A549 (cell line): Measurements from ENCODE around the gene ADAMTS2. TPM values are rescaled to one million over a fixed set of nuclear protein-coding genes. Genes with fewer than 3 reads are reported as not detected.

Source experiments
- ATAC-seq, 2 experiments: fragments of 200-7000 bp in 1 of 2; fragments of >200 bp in 1 of 2; cut with Nextera tagmentation in 1 of 2; cut with Tn5 transposase in 1 of 2; 3 replicates each; pipeline versions ENCODE4 v1.8.0 to v1.9.1; 2018 to 2020; ENCODE audit warnings: mild to moderate bottlenecking in 1 of 2, moderate library complexity in 1 of 2
- CTCF ChIA-PET: fragments of 300-600 bp; sonication (Branson Sonifier 250); formaldehyde crosslinking; extraction: SDS; loops from one replicate; lab custom pipeline; 2021; ENCODE audit warnings: antibody characterized with exemption, inconsistent platforms; lab: Yijun Ruan, JAX
- POLR2A ChIA-PET: fragments of 350-600 bp; formaldehyde crosslinking; extraction: SDS; loops from one replicate; lab custom pipeline; 2021; ENCODE audit warnings: antibody characterized with exemption, inconsistent platforms; lab: Yijun Ruan, JAX
- DNase-seq, 2 experiments: peaks; one replicate each; pipeline versions ENCODE4 v3.0.0 to v3.0.0-alpha.2; 2011 to 2016; ENCODE audit warnings: low read depth in 1 of 2, low spot score in 1 of 2
- FAIRE-seq: peaks from 2 replicates; lab custom pipeline; 2011; peaks lifted over from hg19 to GRCh38; lab: Jason Lieb, UNC
- H3K27ac ChIP-seq, 2 experiments: fragments of >200 bp; sonication (Bioruptor Twin); formaldehyde crosslinking; 3 replicates each; pipeline ENCODE4 v1.5.1; 2016 to 2017
- H3K4me1 ChIP-seq: fragments of >200 bp; sonication (Bioruptor Twin); formaldehyde crosslinking; 3 replicates; pipeline ENCODE4 v1.6.1; 2016
- H3K4me2 ChIP-seq: fragments of >200 bp; sonication (Bioruptor Twin); formaldehyde crosslinking; 3 replicates; pipeline ENCODE4 v1.6.1; 2016
- H3K4me3 ChIP-seq: fragments of >200 bp; sonication (Bioruptor Twin); formaldehyde crosslinking; 3 replicates; pipeline ENCODE4 v1.5.1; 2016
- H3K9me3 ChIP-seq: fragments of >200 bp; sonication (Bioruptor Twin); formaldehyde crosslinking; 3 replicates; pipeline ENCODE4 v1.6.1; 2016
- BHLHE40 ChIP-seq: IDR thresholded peaks from 2 replicates; pipeline ENCODE4 v1.6.1; 2012; ENCODE audit warnings: low read depth, low read length, inconsistent platforms
- CBX2 ChIP-seq: fragments of 200-600 bp; sonication (generic); IDR thresholded peaks from 2 replicates; pipeline ENCODE4 v1.6.1; 2016; ENCODE audit warnings: low read depth, mild to moderate bottlenecking, borderline replicate concordance
- CBX8 ChIP-seq: fragments of 200-600 bp; sonication (generic); IDR thresholded peaks from 2 replicates; pipeline ENCODE4 v1.6.1; 2016
- CHD4 ChIP-seq: fragments of 200-600 bp; sonication (generic); IDR thresholded peaks from 2 replicates; pipeline ENCODE4 v1.6.1; 2016; ENCODE audit warnings: antibody characterized with exemption, mild to moderate bottlenecking, borderline replicate concordance
- E2F6 ChIP-seq: IDR thresholded peaks from 2 replicates; pipeline ENCODE4 v1.6.1; 2012; ENCODE audit warnings: low read depth, borderline replicate concordance
- EHF ChIP-seq: fragments of 250-450 bp; sonication (Bioruptor Pico); IDR thresholded peaks from 2 replicates; pipeline ENCODE4 v1.5.0; 2020; ENCODE audit warnings: mild to moderate bottlenecking
- HOXA7 ChIP-seq: fragments of 250-450 bp; sonication (Bioruptor Pico); IDR thresholded peaks from 2 replicates; pipeline ENCODE4 v1.5.0; 2020; ENCODE audit warnings: mild to moderate bottlenecking, moderate library complexity
- HOXB13 ChIP-seq: fragments of 250-450 bp; sonication (Bioruptor Pico); IDR thresholded peaks from 2 replicates; pipeline ENCODE4 v1.5.0; 2020; ENCODE audit warnings: low read depth, mild to moderate bottlenecking, moderate library complexity
- HOXB5 ChIP-seq: fragments of 250-450 bp; sonication (Bioruptor Pico); IDR thresholded peaks from 2 replicates; pipeline ENCODE4 v1.5.0; 2020; ENCODE audit warnings: mild to moderate bottlenecking, moderate library complexity
- JUN ChIP-seq, 2 experiments: fragments of >200 bp; sonication (Bioruptor Twin); formaldehyde crosslinking; IDR thresholded peaks; 2 replicates in 1 of 2; 3 replicates in 1 of 2; pipeline ENCODE4 v1.6.1; 2016 to 2017
- KDM1A ChIP-seq: fragments of 200-600 bp; sonication (generic); IDR thresholded peaks from 2 replicates; pipeline ENCODE4 v1.6.1; 2016; ENCODE audit warnings: low read depth, mild to moderate bottlenecking
- KDM5A ChIP-seq: fragments of 200-600 bp; sonication (generic); IDR thresholded peaks from 2 replicates; pipeline ENCODE4 v1.6.1; 2016; ENCODE audit warnings: antibody characterized with exemption, mild to moderate bottlenecking
- MAFK ChIP-seq: fragments of 450-650 bp; IDR thresholded peaks from 2 replicates; pipeline ENCODE4 v1.6.1; 2014; ENCODE audit not compliant: partially characterized antibody
- MAZ ChIP-seq: fragments of 150-350 bp; IDR thresholded peaks from 2 replicates; pipeline ENCODE4 v1.6.1; 2014; ENCODE audit warnings: antibody characterized with exemption, low read depth, low read length, borderline replicate concordance
- MYC ChIP-seq: IDR thresholded peaks from 2 replicates; pipeline ENCODE4 v1.6.1; 2012; ENCODE audit warnings: mild to moderate bottlenecking, inconsistent platforms, low read length, improper control_type of control experiment, borderline replicate concordance
- NFE2L2 ChIP-seq: fragments of 150-350 bp; conservative IDR thresholded peaks from 2 replicates; pipeline ENCODE4 v1.6.1; 2014; ENCODE audit warnings: low read length
- NPAS2 ChIP-seq: fragments of 250-450 bp; sonication (Bioruptor Pico); IDR thresholded peaks from 2 replicates; pipeline ENCODE4 v1.8.0; 2022; ENCODE audit warnings: mild to moderate bottlenecking, moderate library complexity, borderline replicate concordance
- RFX5 ChIP-seq: fragments of 450-650 bp; IDR thresholded peaks from 2 replicates; pipeline ENCODE4 v1.7.1; 2014; ENCODE audit warnings: antibody characterized with exemption, mild to moderate bottlenecking, moderate library complexity
- RNF2 ChIP-seq: fragments of 200-600 bp; sonication (generic); IDR thresholded peaks from 2 replicates; pipeline ENCODE4 v1.6.1; 2016; ENCODE audit warnings: low read depth, mild to moderate bottlenecking, antibody characterized with exemption, moderate library complexity, borderline replicate concordance
- ZC3H11A ChIP-seq: fragments of 450-650 bp; IDR thresholded peaks from 2 replicates; pipeline ENCODE4 v1.6.1; 2014; ENCODE audit warnings: antibody characterized with exemption, mild to moderate bottlenecking
- ZNF302 ChIP-seq: fragments of 250-450 bp; sonication (Bioruptor Pico); IDR thresholded peaks from 2 replicates; pipeline ENCODE4 v1.9.0; 2021; ENCODE audit warnings: inconsistent platforms, mild to moderate bottlenecking, moderate library complexity
- WGBS: methylation state at CpG from one replicate; pipeline ENCODE4 v1.1.6; 2017; ENCODE audit errors: missing lambda C conversion rate; 5-methylcytosine and 5-hydroxymethylcytosine counted together
- polyA plus RNA-seq, 4 experiments: library from polyadenylated mRNA; depleted of rRNA in 3 of 4; stranded (reverse); fragments of >200 nt; fragmentation: RNase III in 1 of 4; extraction: RNeasy Plus Mini Kit Qiagen cat#74134 plus additional on column Dnase treatment in 1 of 4; gene quantifications; 2 replicates in 3 of 4; 3 replicates in 1 of 4; pipeline ENCODE4 v1.2.3, GENCODE V29; 2011 to 2017
- TF ChIP-seq, protein P1 (sequence below): fragments of >200 bp; sonication (Bioruptor Twin); formaldehyde crosslinking; IDR thresholded peaks from 3 replicates; pipeline ENCODE4 v1.6.1; 2016
- TF ChIP-seq, protein P2 (sequence below): fragments of 250-450 bp; sonication (Bioruptor Pico); IDR thresholded peaks from 2 replicates; pipeline ENCODE4 v1.5.0; 2020; ENCODE audit warnings: low read depth, mild to moderate bottlenecking, moderate library complexity
- TF ChIP-seq, protein P3 (sequence below): IDR thresholded peaks from 2 replicates; pipeline ENCODE4 v1.6.1; 2012

ADAMTS2 gene
- polyA plus RNA-seq, 2 of the 4 experiments (the other 2 are of a cell fraction), result not detected

DNA sequence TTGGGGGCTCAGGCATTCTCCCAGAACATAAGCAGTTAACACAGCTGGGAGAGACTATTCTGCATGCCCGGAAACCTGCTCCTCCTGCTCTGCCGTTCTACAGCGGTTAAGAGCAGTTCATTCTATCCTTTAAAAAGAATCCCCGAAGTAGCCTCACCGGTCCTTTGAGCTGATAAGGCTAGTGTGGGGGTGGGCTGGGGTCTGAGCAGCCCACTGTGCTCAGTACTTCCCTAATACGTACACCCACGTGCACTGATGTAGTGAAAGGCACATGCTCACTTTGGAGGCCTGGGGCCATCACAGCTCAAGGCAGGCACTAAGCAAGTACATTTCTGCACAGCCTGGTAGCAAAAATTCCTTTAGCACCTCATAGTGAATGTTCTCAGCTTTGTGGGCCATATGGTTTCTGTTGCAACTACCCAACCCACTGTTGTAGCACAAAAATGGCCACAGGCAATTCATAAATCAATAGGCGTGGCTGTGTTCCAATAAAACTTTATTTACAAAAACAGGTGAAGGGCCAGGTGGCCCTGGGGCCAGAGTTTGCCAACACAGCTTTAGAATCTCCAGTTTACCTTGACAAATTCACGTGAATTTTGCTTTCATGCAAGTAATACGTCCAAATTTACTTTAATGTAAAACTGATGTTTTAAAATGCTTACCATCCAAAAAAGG lies 148.7 kb downstream of the ADAMTS2 start (continued):
- TF ChIP-seq, protein P1, sequence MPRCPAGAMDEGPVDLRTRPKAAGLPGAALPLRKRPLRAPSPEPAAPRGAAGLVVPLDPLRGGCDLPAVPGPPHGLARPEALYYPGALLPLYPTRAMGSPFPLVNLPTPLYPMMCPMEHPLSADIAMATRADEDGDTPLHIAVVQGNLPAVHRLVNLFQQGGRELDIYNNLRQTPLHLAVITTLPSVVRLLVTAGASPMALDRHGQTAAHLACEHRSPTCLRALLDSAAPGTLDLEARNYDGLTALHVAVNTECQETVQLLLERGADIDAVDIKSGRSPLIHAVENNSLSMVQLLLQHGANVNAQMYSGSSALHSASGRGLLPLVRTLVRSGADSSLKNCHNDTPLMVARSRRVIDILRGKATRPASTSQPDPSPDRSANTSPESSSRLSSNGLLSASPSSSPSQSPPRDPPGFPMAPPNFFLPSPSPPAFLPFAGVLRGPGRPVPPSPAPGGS, result no peak

DNA sequence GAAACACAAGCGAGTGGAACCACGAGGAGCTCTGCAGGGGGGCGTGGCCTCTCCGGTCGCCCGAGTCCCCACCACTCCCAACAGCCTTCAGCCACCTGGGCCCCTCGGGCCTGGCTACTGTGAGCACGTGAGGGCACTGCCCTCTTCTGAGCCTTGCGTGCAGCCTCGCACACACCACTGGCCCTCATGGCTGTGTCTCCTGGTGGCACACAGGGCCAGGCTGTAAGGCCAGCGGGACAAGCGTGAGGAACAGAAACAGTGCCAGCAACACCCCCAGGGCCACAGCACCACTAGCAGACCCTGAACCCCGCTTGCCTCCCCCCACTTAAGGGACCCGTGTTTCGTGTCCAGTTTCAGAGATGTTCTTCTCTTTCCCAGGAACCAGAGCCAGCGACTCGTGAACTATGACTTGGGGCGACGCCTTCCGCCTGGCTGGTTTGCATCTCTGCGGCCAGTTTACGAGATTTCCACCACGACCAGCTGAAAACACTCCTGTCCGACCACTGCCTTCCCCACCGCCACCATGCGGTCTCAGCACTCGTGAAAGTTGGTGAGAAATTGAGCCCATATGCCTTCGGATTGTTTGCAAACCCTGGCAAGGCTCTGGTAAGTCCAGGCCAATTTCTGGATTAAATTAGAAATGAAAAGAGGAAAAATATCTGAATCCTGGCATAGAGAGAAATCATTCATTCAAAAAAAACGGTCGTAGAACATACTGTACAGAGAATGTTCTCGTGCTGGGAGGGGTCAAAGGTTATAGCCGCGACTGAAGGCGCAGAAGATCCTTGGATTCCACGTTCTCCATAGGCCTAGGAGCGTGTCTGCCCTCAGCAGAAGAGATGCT lies 149.5 kb downstream of the ADAMTS2 start:
- Histone ChIP-seq H3K4me3 (no peak overlapping the region), H3K27ac (no peak overlapping the region), H3K4me1 (no peaks in the 10 kb centered on the region), H3K9me3 (peaks cover 16% of the 10 kb centered on the region; the same call in 2 of the 3 replicates), H3K4me2 (no peak overlapping the region)
- CTCF ChIA-PET, result no interaction called here
- 54% methylated on average over 36 of the region's 36 CpGs for WGBS
- POLR2A ChIA-PET, result no interaction called here
- DNase-seq (no peak), ATAC-seq (no peak), FAIRE-seq (no peak)
- TF ChIP-seq, protein P2, sequence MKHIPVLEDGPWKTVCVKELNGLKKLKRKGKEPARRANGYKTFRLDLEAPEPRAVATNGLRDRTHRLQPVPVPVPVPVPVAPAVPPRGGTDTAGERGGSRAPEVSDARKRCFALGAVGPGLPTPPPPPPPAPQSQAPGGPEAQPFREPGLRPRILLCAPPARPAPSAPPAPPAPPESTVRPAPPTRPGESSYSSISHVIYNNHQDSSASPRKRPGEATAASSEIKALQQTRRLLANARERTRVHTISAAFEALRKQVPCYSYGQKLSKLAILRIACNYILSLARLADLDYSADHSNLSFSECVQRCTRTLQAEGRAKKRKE, result no peak
- TF ChIP-seq RNF2 (no peak), CHD4 (no peak), E2F6 (no peak), HOXA7 (CRISPR knock-in tag) (no peak), MAFK (no peak)

- H3K9me3 ChIP-seq, result peaks cover 13% of the 10 kb centered on the region; the same call in 1 of the 3 replicates
- ChIA-PET POLR2A (no interaction called here), CTCF (no interaction called here)
- FAIRE-seq (no peak), DNase-seq (no peak), ATAC-seq (no peak)
- no peak overlapping the region for H3K4me3 ChIP-seq
- no peak overlapping the region for H3K27ac ChIP-seq
- no peak overlapping the region for H3K4me2 ChIP-seq
- 67% methylated on average over 18 of the region's 19 CpGs for WGBS
- no peak for TF ChIP-seq MYC
- no peak for TF ChIP-seq RFX5
- no peak for TF ChIP-seq HOXB13 (CRISPR knock-in tag)
- TF ChIP-seq ZC3H11A, result no peak
- no peak for TF ChIP-seq KDM1A
- TF ChIP-seq MAZ, result no peak
- TF ChIP-seq, protein P1, result no peak
- TF ChIP-seq HOXB5 (CRISPR knock-in tag), result no peak
- no peak for TF ChIP-seq CBX2
- no peak for TF ChIP-seq EHF
- no peak for TF ChIP-seq CBX8
- no peak for TF ChIP-seq JUN (IDR thresholded peaks at IDR 0.05)
- TF ChIP-seq, protein P3, sequence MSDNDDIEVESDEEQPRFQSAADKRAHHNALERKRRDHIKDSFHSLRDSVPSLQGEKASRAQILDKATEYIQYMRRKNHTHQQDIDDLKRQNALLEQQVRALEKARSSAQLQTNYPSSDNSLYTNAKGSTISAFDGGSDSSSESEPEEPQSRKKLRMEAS, result no peak
- TF ChIP-seq KDM5A, result no peak
- no peak for TF ChIP-seq NPAS2
- no peak for TF ChIP-seq NFE2L2
- no peak for TF ChIP-seq BHLHE40
- no peak for TF ChIP-seq ZNF302 (CRISPR knock-in tag)
- no peaks in the 10 kb centered on the region for H3K4me1 ChIP-seq
Observed at GRCh38 chr5:179194941-179195381, 150.3 kb downstream of the ADAMTS2 start.
